GM21529 (cell line): Measurements from ENCODE around the gene LCN2.

ENCODE experiments used
- ATAC-seq: cut with Tn5 transposase; IDR thresholded peaks from one replicate; pipeline ENCODE4 v1.9.1; 2021; ENCODE audit not compliant: unreplicated experiment

Gene LCN2

DNA sequence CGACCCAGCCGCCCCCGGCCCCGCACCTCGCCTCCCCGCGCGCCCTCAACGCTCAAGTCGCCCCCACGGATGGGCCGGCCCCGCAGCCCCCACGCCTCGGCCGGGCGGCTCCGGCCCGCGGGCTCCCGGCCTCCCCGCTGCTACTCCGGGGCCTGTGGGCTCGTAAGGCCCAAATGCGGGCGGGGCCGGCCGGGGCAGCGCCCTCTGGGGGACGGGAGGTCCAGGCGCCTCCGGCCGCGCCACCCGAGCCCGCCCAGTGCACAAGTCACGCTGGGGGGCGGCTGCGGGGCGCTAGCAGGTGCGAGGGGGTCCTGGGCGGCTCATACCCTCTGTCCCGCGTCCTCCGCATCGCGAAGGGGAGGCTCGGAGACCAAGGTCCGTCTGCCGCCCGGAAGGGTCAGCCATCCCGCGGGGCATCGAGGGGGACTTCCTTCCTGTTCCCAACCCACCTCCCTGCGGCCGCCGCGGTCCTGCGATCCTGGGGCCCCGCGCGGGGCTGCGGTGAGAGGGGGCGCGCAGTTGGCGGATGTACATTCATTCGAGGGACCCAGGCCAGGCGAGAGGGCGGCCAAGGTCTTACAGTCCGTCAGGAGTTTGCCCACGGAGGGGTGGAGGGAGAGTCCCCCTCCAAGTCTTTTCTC, 42.3 kb downstream of the LCN2 start, which contains the start of gene CIZ1:
Gene CIZ1 (minus strand): TSS at position 167 of the 641 bp plus-strand sequence. CDS start 715 bp downstream, outside the sequence.
- ATAC-seq = peak; percentile 78

DNA sequence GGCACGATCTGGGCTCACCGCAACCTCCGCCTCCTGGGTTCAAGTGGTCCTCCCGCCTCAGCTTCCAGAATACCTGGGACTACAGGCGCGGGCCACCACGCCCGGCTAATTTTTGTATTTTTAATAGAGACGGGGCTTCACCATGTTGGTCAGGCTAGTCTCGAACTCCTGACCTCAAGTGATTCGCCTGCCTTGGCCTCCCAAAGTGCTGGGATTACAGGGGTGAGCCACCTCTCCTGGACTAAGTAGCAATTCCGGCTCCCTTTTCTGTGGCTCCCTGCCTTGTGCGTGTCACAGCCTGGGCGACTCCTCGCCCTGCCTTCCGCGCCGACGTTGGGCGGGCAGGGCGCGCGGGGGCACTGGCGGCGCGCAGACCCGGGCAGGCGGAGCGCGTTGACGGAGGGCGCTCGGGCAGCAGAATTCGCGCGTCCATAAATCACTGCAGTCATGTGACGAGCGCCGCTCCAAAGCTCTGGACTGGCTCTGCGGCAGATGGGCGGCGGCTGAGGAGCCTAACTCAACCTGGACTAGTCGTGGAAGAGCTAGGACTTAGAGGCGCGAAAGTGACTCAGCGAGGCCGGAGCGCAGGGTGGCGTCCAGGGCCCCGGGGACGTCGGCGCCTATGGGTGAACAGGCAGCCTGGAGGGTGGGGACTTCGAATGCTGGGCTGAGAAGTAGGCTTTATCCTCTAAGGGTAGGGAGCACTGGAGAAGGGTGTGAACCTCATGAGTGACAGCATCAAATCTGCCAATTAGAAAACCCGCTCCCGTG, 43.5 kb downstream of the LCN2 start:
- ATAC-seq = no peak

DNA sequence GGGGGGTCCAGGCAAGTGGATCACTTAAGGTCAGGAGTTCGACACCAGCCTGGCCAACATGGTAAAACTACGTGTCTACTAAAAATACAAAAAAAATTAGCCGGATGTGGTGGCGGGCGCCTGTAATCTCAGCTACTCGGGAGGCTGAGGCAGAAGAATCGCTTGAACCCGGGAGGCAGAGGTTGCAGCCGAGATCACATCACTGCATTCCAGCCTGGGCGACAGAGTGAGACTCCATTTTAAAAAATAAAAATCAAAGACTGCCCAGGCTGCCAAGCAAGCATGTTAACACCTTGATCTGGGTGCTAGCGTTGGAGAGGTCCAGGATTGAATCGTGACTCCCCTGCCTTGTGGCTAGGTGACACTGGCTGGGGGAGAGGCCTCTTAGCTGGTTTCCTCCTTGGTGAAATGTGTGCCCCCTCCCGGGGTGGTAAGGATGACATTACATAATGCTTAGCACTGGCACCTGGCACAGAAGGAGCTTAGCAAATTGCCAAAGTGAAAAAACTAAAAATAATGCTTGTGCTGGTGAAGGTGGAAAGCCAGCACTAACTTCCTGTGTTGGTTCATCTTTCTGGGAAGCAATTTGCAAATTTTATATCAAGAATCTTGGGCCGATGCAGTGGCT, 44.3 kb downstream of the LCN2 start:
- ATAC-seq = no peak

DNA sequence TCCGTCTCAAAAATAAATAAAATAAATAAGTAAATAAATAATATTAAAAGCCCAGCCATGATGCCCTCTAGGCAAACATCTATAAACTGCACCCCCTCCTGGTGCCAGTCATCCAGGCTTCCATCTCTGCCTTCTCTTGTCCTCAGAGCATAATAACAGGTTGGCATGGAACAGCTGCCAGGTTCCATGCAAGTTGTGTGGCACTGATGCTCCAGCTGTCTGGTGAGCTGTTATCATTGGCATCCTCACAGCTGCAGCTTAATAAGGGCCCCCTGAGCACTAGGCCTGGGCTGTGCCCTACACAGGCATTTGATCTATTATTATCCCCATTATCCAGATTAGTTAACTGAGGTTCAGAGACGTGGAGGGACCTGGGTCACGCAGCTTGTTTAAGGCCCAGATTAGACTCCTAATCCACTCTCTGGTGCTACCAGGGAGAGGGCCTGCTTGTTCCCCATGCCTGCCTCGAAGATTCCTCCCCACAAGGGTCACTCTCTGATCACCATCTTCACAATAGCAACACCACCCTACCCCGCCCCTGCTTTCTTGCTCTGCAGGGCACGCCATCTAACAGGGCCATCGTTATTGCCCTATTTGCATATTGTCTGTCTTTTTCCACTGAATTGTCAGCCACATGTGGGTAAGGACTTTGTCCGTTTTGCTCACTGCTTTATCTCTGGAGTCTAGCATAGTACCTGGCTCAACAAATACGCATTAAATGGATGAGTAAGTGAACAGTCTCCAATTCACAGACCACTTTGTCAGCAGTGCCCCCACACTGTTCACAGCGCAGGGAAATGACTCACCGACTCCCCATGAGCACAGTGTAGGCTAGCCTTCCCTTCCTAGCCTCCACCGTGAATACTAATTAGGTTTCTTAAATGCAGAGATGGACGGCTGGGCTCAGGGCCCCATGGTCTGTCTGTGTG, 52.5 kb downstream of the LCN2 start:
- no peak for ATAC-seq

DNA sequence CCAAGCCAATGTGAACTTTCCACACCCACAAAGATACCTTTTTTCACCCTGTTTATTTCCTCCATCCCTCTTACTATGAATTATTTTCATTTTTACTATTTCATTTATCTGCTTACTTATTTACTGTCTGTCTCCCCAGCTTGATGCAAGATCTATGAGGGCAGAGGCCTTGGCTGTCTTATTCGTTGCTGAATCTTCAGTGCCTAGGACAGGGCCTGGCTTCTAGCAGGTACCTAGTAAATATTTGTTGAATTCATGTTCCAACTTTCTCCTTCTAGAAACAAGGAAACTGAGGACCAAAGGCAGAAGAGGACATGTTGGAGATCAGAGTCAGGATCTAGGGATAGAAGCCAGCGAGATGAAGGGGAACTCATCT, 53.4 kb downstream of the LCN2 start:
- ATAC-seq = no peak
